ENCODE measurements around the gene MBLAC2. TPM values are rescaled to one million over a fixed set of nuclear protein-coding genes. Genes with fewer than 3 reads are reported as not detected.

The MBLAC2 gene
- total and polyA plus RNA-seq, 8 donors, result under 0.01 to 4.9 (median 1.9) TPM

DNA sequence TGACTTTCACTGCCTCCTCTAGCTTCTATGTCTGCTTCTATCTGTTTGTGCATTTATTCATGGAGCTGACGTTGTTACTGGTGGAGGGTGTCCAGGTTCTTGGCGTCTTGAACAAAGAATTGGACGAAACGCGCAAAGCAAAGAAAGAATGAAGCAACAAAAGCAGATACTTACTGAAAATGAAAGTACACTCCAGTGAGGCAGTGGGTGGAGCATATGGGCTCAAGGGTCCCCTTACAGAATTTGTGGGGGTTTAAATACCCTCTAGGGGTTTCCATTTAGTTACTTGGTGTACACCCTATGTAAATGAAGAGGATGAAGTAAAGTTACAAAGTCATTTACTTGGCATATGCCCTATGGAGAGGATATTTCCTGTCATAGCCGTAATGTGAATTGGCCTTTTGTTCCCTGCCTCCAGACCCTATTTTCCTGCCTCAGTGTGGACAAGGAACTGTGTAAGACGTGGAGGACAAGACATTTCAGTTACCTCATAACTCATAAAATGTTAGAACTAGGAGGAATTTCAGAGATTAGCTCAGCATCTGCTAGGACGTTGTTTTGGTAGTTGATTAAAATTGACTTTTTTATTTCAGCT lies 3.1 kb upstream of the MBLAC2 start:
- TF ChIP-seq EP300 (IDR thresholded peaks at IDR 0.05) (no peak), POLR2AphosphoS5 (IDR thresholded peaks at IDR 0.05) (no peak), CTCF (IDR thresholded peaks at IDR 0.05) (no peak), POLR2A (IDR thresholded peaks at IDR 0.05) (no peak)
- H3K27me3 ChIP-seq, result no peaks in the 10 kb centered on the region
- intact Hi-C loops (cut with DNase I; ENCODE audit: low total_unique reads), result no loop called here
- peaks cover 6 to 23% (median 15%) of the 10 kb centered on the region in 4 donors for H3K4me1 ChIP-seq
- DNase-seq, result no peak
- 82 to 87% (median 84%) methylated on average over 8 of the region's 8 CpGs for WGBS, 5 donors
- no peak overlapping the region for H3K27ac ChIP-seq
- no peaks in the 10 kb centered on the region for H3K9me3 ChIP-seq
- no peaks in the 10 kb centered on the region for H3K36me3 ChIP-seq
- no peak overlapping the region for H3K4me3 ChIP-seq

GRCh38 chr5:90477073-90477472 lies 2.5 kb upstream of the MBLAC2 start:
- Histone ChIP-seq H3K27ac (no peak overlapping the region), H3K9me3 (no peaks in the 10 kb centered on the region), H3K4me1 (peaks cover 9 to 30% (median 19%) of the 10 kb centered on the region in 4 donors), H3K27me3 (no peaks in the 10 kb centered on the region), H3K4me3 (no peak overlapping the region), H3K36me3 (no peaks in the 10 kb centered on the region)
- DNase-seq, result peak in 1 of 2 donors; percentile 7
- intact Hi-C loops (cut with DNase I; ENCODE audit: low total_unique reads), result no loop called here
- 58 to 76% (median 70%) methylated on average over 2 of the region's 2 CpGs for WGBS, 5 donors
- TF ChIP-seq CTCF (IDR thresholded peaks at IDR 0.05) (no peak), EP300 (IDR thresholded peaks at IDR 0.05) (no peak), POLR2AphosphoS5 (IDR thresholded peaks at IDR 0.05) (no peak), POLR2A (IDR thresholded peaks at IDR 0.05) (no peak)

DNA sequence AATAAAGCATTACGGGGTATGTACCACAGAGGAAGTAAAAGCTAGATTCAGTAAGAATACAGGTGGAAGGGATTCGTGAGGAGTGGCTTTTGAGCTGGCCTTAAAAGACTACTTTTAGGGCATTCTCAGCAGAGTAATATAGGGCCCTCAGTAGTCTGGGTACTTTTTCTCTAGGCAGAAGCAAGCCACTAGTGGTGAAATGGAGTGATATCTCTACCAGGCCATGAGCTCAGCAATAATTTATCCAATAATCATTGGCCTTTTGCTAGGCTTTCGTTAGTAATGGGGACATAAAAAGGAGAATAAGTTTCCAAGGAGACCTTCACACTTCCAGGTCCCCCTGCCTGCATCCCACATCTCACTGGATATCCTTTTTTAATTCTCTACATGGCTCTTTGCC lies 1.8 kb upstream of the MBLAC2 start:
- TF ChIP-seq POLR2A (IDR thresholded peaks at IDR 0.05) (no peak), CTCF (IDR thresholded peaks at IDR 0.05) (no peak), POLR2AphosphoS5 (IDR thresholded peaks at IDR 0.05) (no peak), EP300 (IDR thresholded peaks at IDR 0.05) (no peak)
- Histone ChIP-seq H3K9me3 (no peaks in the 10 kb centered on the region), H3K4me1 (peaks cover 9 to 37% (median 22%) of the 10 kb centered on the region in 4 donors), H3K36me3 (no peaks in the 10 kb centered on the region), H3K4me3 (no peak overlapping the region), H3K27ac (no peak overlapping the region), H3K27me3 (no peaks in the 10 kb centered on the region)
- no peak for DNase-seq
- 76 to 89% (median 88%) methylated on average over 3 of the region's 3 CpGs for WGBS, 5 donors
- intact Hi-C loops (cut with DNase I; ENCODE audit: low total_unique reads), result no loop called here

GRCh38 chr5:90475436-90475980 lies 937 bp upstream of the MBLAC2 start:
- Histone ChIP-seq H3K4me3 (peak overlapping the region in 3 of 4 donors; percentile 87 to 94 (median 92)), H3K27me3 (no peaks in the 10 kb centered on the region), H3K4me1 (peaks cover 9 to 44% (median 23%) of the 10 kb centered on the region in 4 donors), H3K27ac (no peak overlapping the region), H3K9me3 (no peaks in the 10 kb centered on the region), H3K36me3 (no peaks in the 10 kb centered on the region)
- peak in 1 of 2 donors; percentile 4 for DNase-seq
- WGBS, 5 donors, result 60 to 79% (median 69%) methylated on average over 17 of the region's 17 CpGs
- TF ChIP-seq EP300 (IDR thresholded peaks at IDR 0.05) (no peak), CTCF (IDR thresholded peaks at IDR 0.05) (no peak), POLR2AphosphoS5 (IDR thresholded peaks at IDR 0.05) (no peak), POLR2A (IDR thresholded peaks at IDR 0.05) (no peak)
- intact Hi-C loops (cut with DNase I; ENCODE audit: low total_unique reads), result no loop called here

Measured in stomach (tissue), 9 donors.